Measurements from ENCODE around the gene PHRF1. TPM values are rescaled to one million over a fixed set of nuclear protein-coding genes. Genes with fewer than 3 reads are reported as not detected.

Gene PHRF1
- total and polyA plus RNA-seq, 2 donors (not counting 3 experiments of a cell fraction or from before 2014, with no cell fraction given): 14.2 to 39.4 TPM

DNA sequence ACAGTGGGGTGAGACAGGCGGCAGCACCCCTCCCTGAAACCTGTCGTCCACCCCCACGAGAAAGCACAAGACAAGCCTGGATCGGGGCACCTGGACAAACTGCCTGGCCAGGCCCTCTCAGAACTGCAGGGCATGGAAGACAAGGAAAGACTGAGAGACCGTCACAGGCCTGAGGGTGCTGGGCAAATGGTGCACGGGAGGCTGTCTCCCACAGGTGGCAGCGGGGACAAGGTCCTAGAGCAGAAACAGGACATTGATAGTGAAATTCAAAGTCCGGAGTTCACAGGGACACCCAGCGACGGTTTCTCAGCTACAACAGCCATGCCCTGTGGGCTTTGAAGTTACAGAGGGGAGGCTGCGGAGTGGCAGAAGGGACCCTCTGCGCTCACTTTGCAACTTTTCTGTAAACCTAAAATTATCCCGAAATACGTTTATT lies 81.4 kb downstream of the PHRF1 start:
- no peak for FAIRE-seq
- POLR2A ChIA-PET: no interaction called here
- no peak overlapping the region for H3K27ac ChIP-seq (ENCODE audit: insufficient read depth, low read depth, low read length)
- BruUV-seq (replicated peaks): no TSS peak
- no peaks in the 10 kb centered on the region for H3K4me1 ChIP-seq (ENCODE audit: control insufficient read depth, extremely low read depth, insufficient read depth, low read length)
- H3K27me3 ChIP-seq (ENCODE audit: control insufficient read depth in 2 of 2, insufficient read depth in 2 of 2, low read length in 2 of 2): no peaks in the 10 kb centered on the region
- no peaks in the 10 kb centered on the region for H4K20me1 ChIP-seq (replicated peaks; ENCODE audit: control insufficient read depth, extremely low read depth, insufficient read depth, low read length)
- H3K4me2 ChIP-seq (ENCODE audit: insufficient read depth, low read length): no peak overlapping the region
- no peaks in the 10 kb centered on the region for H3K9me1 ChIP-seq (replicated peaks; ENCODE audit: control insufficient read depth, extremely low read depth, insufficient read depth, low read length)
- TF ChIP-seq FOS (IDR thresholded peaks at IDR 0.05; ENCODE audit: borderline replicate concordance, insufficient read depth, low read length): no peak
- intact Hi-C loops (cut with micrococcal nuclease): no loop called here
- H3K36me3 ChIP-seq (ENCODE audit: control insufficient read depth in 2 of 2, extremely low read depth in 1 of 2, insufficient read depth in 2 of 2, low read length in 2 of 2): peaks cover 2 to 32% of the 10 kb centered on the region in 2 experiments
- CTCF ChIA-PET: no interaction called here
- H3K4me3 ChIP-seq (replicated peaks in 1 of 3; ENCODE audit: insufficient read depth in 1 of 3, low read depth in 1 of 3, low read length in 3 of 3): no peak overlapping the region
- H2AFZ ChIP-seq (ENCODE audit: low read depth, low read length): no peak overlapping the region
- DNase-seq (ENCODE audit: low read depth, low spot score): no peak
- no peaks in the 10 kb centered on the region for H3K9me3 ChIP-seq (replicated peaks; ENCODE audit: control insufficient read depth, insufficient read depth, low read length)
- no peaks in the 10 kb centered on the region for H3K79me2 ChIP-seq (ENCODE audit: control insufficient read depth, insufficient read depth, low read length)
- no peak overlapping the region for H3K9ac ChIP-seq (replicated peaks; ENCODE audit: extremely low read depth, insufficient read depth, low read length)
- dilution Hi-C loops (cut with MboI; ENCODE audit: extremely low pct_ligation_motif_present, low sequenced_read_pairs): no loop called here

DNA sequence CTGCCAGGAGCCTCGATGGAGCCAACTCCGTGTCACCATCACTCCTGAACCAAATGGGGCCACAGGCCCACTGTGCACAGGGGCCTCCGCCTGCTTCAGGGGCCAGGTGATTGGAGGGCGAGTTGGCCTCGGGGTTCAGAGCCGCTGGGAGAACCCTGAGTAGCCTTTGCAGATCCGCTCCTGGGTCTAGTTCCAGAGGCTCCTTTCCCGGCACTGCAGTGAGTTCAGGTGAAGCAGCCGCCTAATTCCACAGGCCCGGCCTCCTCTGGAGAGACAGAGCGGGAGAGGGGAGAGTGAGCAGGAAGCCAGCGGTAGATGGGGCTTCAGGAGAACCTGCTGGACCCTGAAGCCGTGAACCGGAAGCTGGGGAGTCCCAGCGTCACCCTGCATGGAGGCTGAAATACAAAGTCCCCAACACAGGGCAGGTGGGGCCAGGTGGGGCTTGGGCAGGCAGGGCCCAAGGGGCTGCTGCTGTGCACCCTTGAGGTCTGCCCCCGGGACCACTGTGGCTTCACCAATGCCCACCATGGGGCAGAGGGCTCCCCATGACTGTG lies 83.3 kb downstream of the PHRF1 start:
- CTCF ChIA-PET: no interaction called here
- no peaks in the 10 kb centered on the region for H3K9me3 ChIP-seq (replicated peaks; ENCODE audit: control insufficient read depth, insufficient read depth, low read length)
- peaks cover 2 to 28% of the 10 kb centered on the region in 2 experiments for H3K36me3 ChIP-seq (ENCODE audit: control insufficient read depth in 2 of 2, extremely low read depth in 1 of 2, insufficient read depth in 2 of 2, low read length in 2 of 2)
- no peak overlapping the region for H3K27ac ChIP-seq (ENCODE audit: insufficient read depth, low read depth, low read length)
- DNase-seq (ENCODE audit: low read depth, low spot score) (no peak), FAIRE-seq (no peak)
- no peak overlapping the region for H3K4me2 ChIP-seq (ENCODE audit: insufficient read depth, low read length)
- intact Hi-C loops (cut with micrococcal nuclease) (no loop called here), dilution Hi-C loops (cut with MboI; ENCODE audit: extremely low pct_ligation_motif_present, low sequenced_read_pairs) (no loop called here)
- no peak for TF ChIP-seq FOS (IDR thresholded peaks at IDR 0.05; ENCODE audit: borderline replicate concordance, insufficient read depth, low read length)
- no peak for TF ChIP-seq MYC (IDR thresholded peaks at IDR 0.05; ENCODE audit: low read depth, low read length)
- TF ChIP-seq, protein P1, sequence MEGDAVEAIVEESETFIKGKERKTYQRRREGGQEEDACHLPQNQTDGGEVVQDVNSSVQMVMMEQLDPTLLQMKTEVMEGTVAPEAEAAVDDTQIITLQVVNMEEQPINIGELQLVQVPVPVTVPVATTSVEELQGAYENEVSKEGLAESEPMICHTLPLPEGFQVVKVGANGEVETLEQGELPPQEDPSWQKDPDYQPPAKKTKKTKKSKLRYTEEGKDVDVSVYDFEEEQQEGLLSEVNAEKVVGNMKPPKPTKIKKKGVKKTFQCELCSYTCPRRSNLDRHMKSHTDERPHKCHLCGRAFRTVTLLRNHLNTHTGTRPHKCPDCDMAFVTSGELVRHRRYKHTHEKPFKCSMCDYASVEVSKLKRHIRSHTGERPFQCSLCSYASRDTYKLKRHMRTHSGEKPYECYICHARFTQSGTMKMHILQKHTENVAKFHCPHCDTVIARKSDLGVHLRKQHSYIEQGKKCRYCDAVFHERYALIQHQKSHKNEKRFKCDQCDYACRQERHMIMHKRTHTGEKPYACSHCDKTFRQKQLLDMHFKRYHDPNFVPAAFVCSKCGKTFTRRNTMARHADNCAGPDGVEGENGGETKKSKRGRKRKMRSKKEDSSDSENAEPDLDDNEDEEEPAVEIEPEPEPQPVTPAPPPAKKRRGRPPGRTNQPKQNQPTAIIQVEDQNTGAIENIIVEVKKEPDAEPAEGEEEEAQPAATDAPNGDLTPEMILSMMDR (IDR thresholded peaks at IDR 0.05; ENCODE audit: extremely low read depth in 1 of 2, insufficient read depth in 1 of 2, low read depth in 1 of 2, low read length in 2 of 2): no peak
- no peak for TF ChIP-seq GATA2 (IDR thresholded peaks at IDR 0.05; ENCODE audit: insufficient read depth, insufficient read length, low read depth, low read length)
- no peak for TF ChIP-seq EZH2 (IDR thresholded peaks at IDR 0.05; ENCODE audit: borderline replicate concordance, low read depth, low read length, severe bottlenecking)
- no peak for TF ChIP-seq POLR2AphosphoS5 (IDR thresholded peaks at IDR 0.05; ENCODE audit: insufficient read depth, low read depth, low read length)
- TF ChIP-seq JUN (IDR thresholded peaks at IDR 0.05; ENCODE audit: borderline replicate concordance, insufficient read depth, insufficient read length, low read depth): no peak
- TF ChIP-seq, protein P2, sequence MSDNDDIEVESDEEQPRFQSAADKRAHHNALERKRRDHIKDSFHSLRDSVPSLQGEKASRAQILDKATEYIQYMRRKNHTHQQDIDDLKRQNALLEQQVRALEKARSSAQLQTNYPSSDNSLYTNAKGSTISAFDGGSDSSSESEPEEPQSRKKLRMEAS (IDR thresholded peaks at IDR 0.05; ENCODE audit: insufficient read depth, insufficient read length): no peak
- TF ChIP-seq POLR2A (IDR thresholded peaks at IDR 0.05; ENCODE audit: low read depth, low read length): no peak
- POLR2A ChIA-PET: no interaction called here
- no peak overlapping the region for H2AFZ ChIP-seq (ENCODE audit: low read depth, low read length)
- H3K4me1 ChIP-seq (ENCODE audit: control insufficient read depth, extremely low read depth, insufficient read depth, low read length): no peaks in the 10 kb centered on the region
- H4K20me1 ChIP-seq (replicated peaks; ENCODE audit: control insufficient read depth, extremely low read depth, insufficient read depth, low read length): no peaks in the 10 kb centered on the region
- no peaks in the 10 kb centered on the region for H3K27me3 ChIP-seq (ENCODE audit: control insufficient read depth in 2 of 2, insufficient read depth in 2 of 2, low read length in 2 of 2)
- H3K9ac ChIP-seq (replicated peaks; ENCODE audit: extremely low read depth, insufficient read depth, low read length): no peak overlapping the region
- no TSS peak for BruUV-seq (replicated peaks)
- no peaks in the 10 kb centered on the region for H3K79me2 ChIP-seq (ENCODE audit: control insufficient read depth, insufficient read depth, low read length)
- no peaks in the 10 kb centered on the region for H3K9me1 ChIP-seq (replicated peaks; ENCODE audit: control insufficient read depth, extremely low read depth, insufficient read depth, low read length)
- H3K4me3 ChIP-seq (replicated peaks in 1 of 3; ENCODE audit: insufficient read depth in 1 of 3, low read depth in 1 of 3, low read length in 3 of 3): no peak overlapping the region
